T-helper 1 cell (primary cell): ENCODE data around the gene CHRNE.
A peak's percentile ranks its signal among the peaks of the same experiment; 100 is the strongest.

Experiments used
- DNase-seq, 5 donors: peaks; one replicate each; pipeline ENCODE4 v3.0.0-alpha.2; 2012 to 2020

CHRNE gene

GRCh38 chr17:4852567-4853207, 50.2 kb downstream of the CHRNE start:
- DNase-seq = peak in 3 of 5 donors; percentile 24 to 36 (median 30)

- DNase-seq = no peak
Observed at GRCh38 chr17:4851084-4851483, 51.8 kb downstream of the CHRNE start.

- no peak for DNase-seq
Observed at GRCh38 chr17:4850246-4850645, 52.7 kb downstream of the CHRNE start.

GRCh38 chr17:4849011-4849536, 53.8 kb downstream of the CHRNE start:
- no peak for DNase-seq
